ENCODE results near the gene FAR2. TPM values are rescaled to one million over a fixed set of nuclear protein-coding genes. Genes with fewer than 3 reads are reported as not detected.

Gene FAR2
- total and polyA plus RNA-seq, 2 donors (not counting 3 experiments of a cell fraction or from before 2014, with no cell fraction given), result 32.3 to 61.7 TPM

- ChIA-PET POLR2A (no interaction called here), CTCF (no interaction called here)
- no peak for DNase-seq (ENCODE audit: low read depth, low spot score)
- TF ChIP-seq MYC (IDR thresholded peaks at IDR 0.05; ENCODE audit: low read depth, low read length), result no peak
- TF ChIP-seq GATA2 (IDR thresholded peaks at IDR 0.05; ENCODE audit: insufficient read depth, insufficient read length, low read depth, low read length), result no peak
- no peak for TF ChIP-seq CTCF (IDR thresholded peaks at IDR 0.05; ENCODE audit: extremely low read depth in 1 of 2, insufficient read depth in 1 of 2, low read depth in 1 of 2, low read length in 2 of 2)
- TF ChIP-seq FOS (IDR thresholded peaks at IDR 0.05; ENCODE audit: borderline replicate concordance, insufficient read depth, low read length), result no peak
- TF ChIP-seq EZH2 (IDR thresholded peaks at IDR 0.05; ENCODE audit: borderline replicate concordance, low read depth, low read length, severe bottlenecking), result no peak
- no peak for TF ChIP-seq MAX (IDR thresholded peaks at IDR 0.05; ENCODE audit: insufficient read depth, insufficient read length)
- no peak for TF ChIP-seq POLR2A (IDR thresholded peaks at IDR 0.05; ENCODE audit: low read depth, low read length)
- TF ChIP-seq JUN (IDR thresholded peaks at IDR 0.05; ENCODE audit: borderline replicate concordance, insufficient read depth, insufficient read length, low read depth), result no peak
- no peak for TF ChIP-seq POLR2AphosphoS5 (IDR thresholded peaks at IDR 0.05; ENCODE audit: insufficient read depth, low read depth, low read length)
- no peaks in the 10 kb centered on the region for H3K27me3 ChIP-seq (ENCODE audit: control insufficient read depth in 2 of 2, insufficient read depth in 2 of 2, low read length in 2 of 2)
- no peak overlapping the region for H2AFZ ChIP-seq (ENCODE audit: low read depth, low read length)
- no TSS peak for BruUV-seq (replicated peaks)
- no peak overlapping the region for H3K27ac ChIP-seq (ENCODE audit: insufficient read depth, low read depth, low read length)
- peaks cover 2% of the 10 kb centered on the region for H3K79me2 ChIP-seq (ENCODE audit: control insufficient read depth, insufficient read depth, low read length)
- intact Hi-C loops (cut with micrococcal nuclease), result loop anchor here (10.0 kb wide), 1 partner anchor 467 kb away; no protein-coding TSS in a partner anchor
- H3K9ac ChIP-seq (replicated peaks; ENCODE audit: extremely low read depth, insufficient read depth, low read length), result no peak overlapping the region
- no peak for FAIRE-seq
- H3K4me2 ChIP-seq (ENCODE audit: insufficient read depth, low read length), result no peak overlapping the region
- H3K4me3 ChIP-seq (replicated peaks in 1 of 3; ENCODE audit: insufficient read depth in 1 of 3, low read depth in 1 of 3, low read length in 3 of 3), result no peak overlapping the region
- H3K9me1 ChIP-seq (replicated peaks; ENCODE audit: control insufficient read depth, extremely low read depth, insufficient read depth, low read length), result no peaks in the 10 kb centered on the region
- dilution Hi-C loops (cut with MboI; ENCODE audit: extremely low pct_ligation_motif_present, low sequenced_read_pairs), result no loop called here
- no peaks in the 10 kb centered on the region for H3K9me3 ChIP-seq (replicated peaks; ENCODE audit: control insufficient read depth, insufficient read depth, low read length)
- no peaks in the 10 kb centered on the region for H4K20me1 ChIP-seq (replicated peaks; ENCODE audit: control insufficient read depth, extremely low read depth, insufficient read depth, low read length)
- H3K36me3 ChIP-seq (ENCODE audit: control insufficient read depth in 2 of 2, extremely low read depth in 1 of 2, insufficient read depth in 2 of 2, low read length in 2 of 2), result no peaks in the 10 kb centered on the region
- H3K4me1 ChIP-seq (ENCODE audit: control insufficient read depth, extremely low read depth, insufficient read depth, low read length), result peaks cover 42% of the 10 kb centered on the region
Measured at GRCh38 chr12:29232086-29232485, 83.0 kb downstream of the FAR2 start.

All from endothelial cell of umbilical vein (primary cell).